Right ventricle myocardium inferior (tissue), 1 donor: ENCODE measurements around the gene GARIN5B. TPM values are rescaled to one million over a fixed set of nuclear protein-coding genes. Genes with fewer than 3 reads are reported as not detected.
"Not testable (repeated sequence)": the region's sequence is repeated elsewhere in the genome, so short reads cannot be mapped to it uniquely, and the experiment has no call there.

Experiments
- ATAC-seq: fragments of 200-7000 bp; cut with Tn5 transposase; one replicate; pipeline ENCODE4 v1.9.1; 2020; ENCODE audit warnings: mild to moderate bottlenecking, moderate library complexity
- DNase-seq: peaks from one replicate; pipeline ENCODE4 v3.0.0; 2021; ENCODE audit errors: missing footprints
- intact Hi-C: fragments of 100-400 bp; cut with DNase I; formaldehyde crosslinking; loops from one replicate; pipeline ENCODE4 v1.11.0; 2022
- total RNA-seq: library from RNA; stranded (reverse); fragmentation: NEBNext Ultra II Directional; extraction: Animal tissue kit (Norgen Biotek cat#: 25700); gene quantifications from one replicate; pipeline ENCODE4 v1.2.1, GENCODE V29; 2021
- donor health status: DM: no; HTN: yes; CAD: no; lungs with severe emphysema.

GARIN5B gene
- total RNA-seq, 1 donor from 2014 or later = not detected

DNA sequence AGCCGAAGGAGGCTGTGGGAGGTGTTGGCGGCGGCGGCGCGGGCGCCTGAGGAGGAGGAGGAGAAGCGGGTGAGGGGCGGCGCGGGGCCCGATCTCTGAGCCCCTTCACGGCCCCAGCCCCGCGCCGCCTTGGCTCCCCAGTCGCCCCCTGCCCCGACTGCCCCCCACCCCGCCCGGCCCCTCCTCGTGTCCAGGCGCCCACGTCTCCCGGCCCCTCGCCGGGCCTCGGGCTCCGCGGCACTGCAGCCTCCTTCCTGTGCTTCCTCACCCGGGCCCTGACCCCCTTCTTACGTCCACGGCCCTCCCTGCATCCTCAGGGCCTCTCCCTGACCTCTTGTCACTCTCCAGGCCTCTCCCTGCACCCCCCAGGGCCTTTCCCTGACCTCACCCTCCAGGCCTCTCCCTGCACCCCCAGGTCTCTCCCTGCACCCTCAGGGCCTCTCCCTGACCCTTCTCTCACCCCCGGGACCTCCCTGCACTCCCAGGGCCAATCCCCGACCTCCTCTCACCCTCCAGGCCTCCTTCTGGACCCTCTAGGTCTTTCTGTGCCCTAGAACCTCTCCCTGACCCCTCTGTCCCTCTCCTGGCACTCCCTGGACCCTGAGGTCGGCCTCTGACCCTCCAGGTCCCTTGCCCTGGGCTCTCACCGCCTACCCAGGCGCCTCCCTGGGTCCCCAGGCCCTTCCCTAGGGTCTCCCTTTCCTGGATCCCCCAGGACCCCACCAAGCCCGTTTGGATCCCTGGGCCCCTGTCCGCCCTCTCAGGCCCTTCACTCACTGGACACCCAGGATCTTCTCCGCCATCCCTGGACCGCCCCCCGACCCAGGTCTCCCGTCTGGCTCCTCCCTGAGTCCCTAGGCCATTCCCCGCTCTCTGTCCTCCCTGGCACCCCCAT lies 22.9 kb downstream of the GARIN5B start:
- no peak for DNase-seq
- ATAC-seq = no peak

DNA sequence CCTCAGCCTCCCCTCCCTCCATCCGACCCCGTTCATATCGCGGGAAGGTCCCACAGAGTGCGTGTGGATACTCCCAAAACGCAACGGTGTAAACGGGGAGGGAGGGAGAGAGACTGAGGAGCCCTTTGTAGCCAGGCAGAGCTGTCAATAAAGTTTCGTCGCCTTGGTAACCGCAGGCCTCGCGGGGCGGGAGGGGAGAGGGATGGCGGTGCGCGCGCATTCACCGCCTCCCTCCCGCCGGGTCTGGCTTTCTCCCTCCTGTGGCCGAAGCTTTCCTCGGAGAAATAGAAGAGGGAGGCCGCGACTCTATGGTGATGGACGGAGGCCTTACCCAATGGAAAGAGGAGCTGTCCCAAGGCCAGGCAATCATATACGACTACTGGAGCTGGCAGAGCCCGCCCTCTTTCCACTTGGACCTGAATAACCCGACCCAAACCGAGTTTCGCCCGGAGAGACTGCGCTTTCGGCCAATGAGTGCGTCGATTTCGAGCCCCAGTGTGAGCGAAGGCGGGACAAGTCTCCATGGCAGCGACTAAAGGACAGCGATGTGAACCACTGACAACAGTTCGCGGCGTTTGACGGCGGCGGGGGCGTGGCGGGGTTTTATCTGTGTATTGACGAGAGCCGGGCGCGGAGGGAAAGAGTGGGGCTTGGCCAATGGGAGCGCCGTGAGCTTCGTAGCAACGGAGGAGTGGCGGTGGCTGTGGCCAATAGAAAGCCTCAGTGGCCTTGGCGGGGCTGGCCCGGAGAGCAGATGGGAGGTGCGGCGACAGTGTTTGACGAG lies 23.8 kb downstream of the GARIN5B start, which contains the start of gene KMT5C:
Gene KMT5C (plus strand): TSS at position 772 of the 784 bp plus-strand sequence. CDS start 2,061 bp downstream, outside the sequence.
- peak; percentile 95 for ATAC-seq
- DNase-seq = peak; percentile 100
- intact Hi-C loops = loop anchor here (1.0 kb wide), 1 partner anchor 46 kb away; the partner anchor contains the start of gene RPL28

More for the DNA sequence above, 22.9 kb downstream of the GARIN5B start:
- intact Hi-C loops = loop anchor here (1.0 to 5.0 kb wide), 2 partner anchors 38 to 45 kb away; partner anchors contain the start of gene RPL28

DNA sequence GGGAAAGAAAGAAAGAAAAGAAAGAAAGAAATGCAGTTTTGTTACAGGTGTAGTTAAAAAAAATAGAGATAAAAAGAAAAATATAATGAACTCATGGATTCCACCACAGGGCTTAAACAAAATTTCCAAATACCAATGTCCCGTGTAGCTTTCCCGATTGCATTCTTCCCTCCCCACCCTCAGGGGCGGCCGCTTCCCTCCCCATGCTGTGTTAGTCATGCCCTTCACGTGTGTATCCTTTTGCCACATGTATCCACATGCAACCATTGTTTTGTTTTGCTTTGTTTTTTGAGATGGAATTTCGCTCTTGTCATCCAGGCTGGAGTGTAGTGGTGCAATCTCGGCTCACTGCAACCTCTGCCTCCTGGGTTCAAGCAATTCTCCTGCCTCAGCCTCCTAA lies 27.0 kb downstream of the GARIN5B start:
- intact Hi-C loops = no loop called here
- ATAC-seq = no peak
- no peak for DNase-seq

DNA sequence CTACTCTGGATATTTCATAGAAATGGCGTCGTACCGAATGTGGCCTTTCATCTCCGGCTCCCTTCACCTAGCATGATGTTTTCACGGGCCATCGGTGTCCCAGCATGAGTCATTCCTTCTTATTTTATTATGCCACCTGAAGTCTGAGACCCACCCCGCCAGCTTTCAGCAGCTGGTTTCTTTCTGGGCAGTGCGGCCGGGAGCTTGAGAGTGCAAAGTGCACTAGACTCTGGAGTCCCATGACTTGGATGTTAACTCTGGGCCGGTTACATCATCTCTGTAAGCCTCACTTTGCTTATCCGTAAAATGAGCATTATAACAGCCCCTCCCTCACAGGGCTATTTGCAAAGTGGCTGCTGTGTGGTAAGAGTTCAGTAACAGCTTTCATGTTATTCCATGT lies 29.2 kb downstream of the GARIN5B start:
- intact Hi-C loops = no loop called here

DNA sequence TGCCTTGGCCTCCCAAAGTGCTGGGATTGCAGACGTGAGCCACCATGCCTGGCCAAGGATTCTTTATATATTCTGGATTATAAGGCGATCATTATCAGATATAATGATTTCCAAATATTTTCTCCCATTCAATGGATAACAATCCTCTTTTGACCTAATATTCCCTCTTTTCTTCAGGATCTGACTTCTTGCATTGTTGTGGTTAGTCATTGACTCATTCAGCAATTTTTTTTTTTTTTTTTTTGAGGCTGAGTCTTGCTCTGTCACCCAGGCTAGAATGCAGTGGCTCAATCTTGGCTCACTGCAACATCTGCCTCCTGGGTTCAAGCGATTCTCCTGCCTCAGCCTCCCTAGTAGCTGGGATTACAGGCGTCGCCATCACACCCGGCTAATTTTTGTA lies 33.3 kb downstream of the GARIN5B start:
- ATAC-seq, DNase-seq, intact Hi-C loops: not testable (repeated sequence)

More for the DNA sequence above, 29.2 kb downstream of the GARIN5B start:
- no peak for ATAC-seq
- no peak for DNase-seq

DNA sequence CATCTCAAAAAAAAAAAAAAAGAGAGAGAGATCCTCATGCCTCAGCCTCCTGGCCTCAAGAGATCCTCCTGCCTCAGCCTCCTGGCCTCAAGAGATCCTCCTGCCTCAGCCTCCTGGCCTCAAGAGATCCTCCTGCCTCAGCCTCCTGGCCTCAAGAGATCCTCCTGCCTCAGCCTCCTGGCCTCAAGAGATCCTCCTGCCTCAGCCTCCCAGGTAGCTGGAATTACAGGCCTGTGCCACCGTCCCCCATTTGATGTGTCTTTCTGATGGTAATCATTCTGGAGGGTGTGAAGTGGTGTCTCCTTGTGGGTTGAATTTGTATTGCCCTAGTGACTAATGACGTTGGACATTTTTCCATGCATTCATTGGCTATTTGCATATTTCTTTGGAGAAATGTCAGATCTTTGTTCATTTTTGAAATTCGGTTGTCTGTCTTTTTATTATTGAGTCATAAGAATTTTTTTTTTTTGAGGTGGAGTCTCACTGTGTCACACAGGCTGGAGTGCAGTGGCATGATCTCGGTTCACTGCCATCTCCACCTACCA lies 34.2 kb downstream of the GARIN5B start:
- intact Hi-C loops, DNase-seq, ATAC-seq: not testable (repeated sequence)

DNA sequence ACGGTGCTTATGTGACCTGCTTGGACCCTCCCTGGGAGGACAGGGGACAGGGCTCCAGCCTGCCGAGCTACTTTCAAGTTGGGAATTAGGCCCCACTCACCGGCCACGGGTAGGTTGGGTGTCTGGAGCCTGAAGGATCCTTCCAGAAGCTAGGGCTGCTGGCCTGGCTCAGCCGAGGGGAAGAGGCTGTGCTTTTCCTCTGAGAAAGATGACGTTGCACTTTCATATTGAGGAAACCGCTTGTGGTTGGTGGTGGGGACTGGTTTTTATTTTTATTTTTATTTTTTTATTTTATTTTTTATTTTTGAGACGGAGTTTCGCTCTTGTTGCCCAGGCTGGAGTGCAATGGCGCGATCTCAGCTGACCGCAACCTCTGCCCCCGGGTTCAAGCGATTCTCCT lies 37.9 kb downstream of the GARIN5B start, which contains the start of gene TMEM150B:
Gene TMEM150B (minus strand): TSS at position 170 of the 400 bp plus-strand sequence. CDS start 4,305 bp downstream, outside the sequence.
- intact Hi-C loops = no loop called here
- no peak for DNase-seq
- ATAC-seq = peak; percentile 35

DNA sequence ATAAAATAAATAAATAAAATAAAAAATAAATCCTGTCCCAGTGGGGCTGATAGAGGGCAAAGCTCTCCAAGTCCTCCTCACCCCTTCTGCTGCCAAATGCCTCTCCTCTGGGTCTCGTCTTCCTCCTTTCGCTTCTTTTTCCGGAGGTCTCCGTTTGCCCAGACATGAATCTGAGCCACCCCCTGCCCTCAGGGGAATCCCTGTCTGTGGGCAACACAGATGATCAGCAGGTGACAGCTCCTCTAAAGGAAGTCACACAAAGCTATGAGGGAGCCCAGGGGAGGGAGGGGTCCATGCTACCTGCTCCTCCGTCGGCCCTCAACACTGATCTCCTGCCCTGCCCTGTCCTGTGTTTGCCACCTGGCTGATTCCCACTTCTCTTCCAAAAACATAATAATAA lies 38.4 kb downstream of the GARIN5B start:
- ATAC-seq = no peak
- intact Hi-C loops = no loop called here
- DNase-seq = no peak

DNA sequence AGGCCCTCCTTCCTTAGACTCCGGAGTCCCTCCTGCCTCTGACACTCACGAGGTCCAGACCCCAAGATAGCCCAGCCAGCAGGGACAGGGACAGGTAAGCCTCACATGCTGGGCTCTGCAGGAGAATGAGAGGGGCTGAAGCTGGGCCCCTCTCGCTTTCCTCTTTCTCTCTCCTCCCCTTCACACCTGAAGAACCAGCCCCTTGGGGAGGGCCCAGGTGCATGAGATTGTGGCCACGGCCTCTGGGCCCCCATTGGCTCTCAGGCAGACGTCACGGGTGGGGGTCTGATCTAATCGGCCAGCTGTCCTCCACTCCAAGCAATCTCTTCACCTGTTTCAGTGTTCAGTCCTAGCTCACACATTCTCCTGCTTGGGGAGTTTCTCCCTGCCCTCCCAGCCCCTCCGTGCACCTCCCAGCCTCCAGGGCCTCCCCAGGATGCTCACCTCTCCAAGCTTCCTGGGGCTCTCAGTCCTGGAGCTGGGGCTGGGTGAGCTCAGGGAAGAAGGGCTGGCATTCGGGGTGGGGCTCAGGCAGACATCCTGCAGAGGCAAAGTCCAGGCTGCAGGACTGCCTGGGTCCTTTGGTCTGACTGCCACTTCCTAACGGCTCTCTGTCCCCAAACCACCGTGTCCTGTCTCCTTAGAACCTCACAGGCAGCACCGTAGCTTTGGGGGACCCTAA lies 40.7 kb downstream of the GARIN5B start:
- ATAC-seq (no peak), DNase-seq (no peak)
- intact Hi-C loops = no loop called here

DNA sequence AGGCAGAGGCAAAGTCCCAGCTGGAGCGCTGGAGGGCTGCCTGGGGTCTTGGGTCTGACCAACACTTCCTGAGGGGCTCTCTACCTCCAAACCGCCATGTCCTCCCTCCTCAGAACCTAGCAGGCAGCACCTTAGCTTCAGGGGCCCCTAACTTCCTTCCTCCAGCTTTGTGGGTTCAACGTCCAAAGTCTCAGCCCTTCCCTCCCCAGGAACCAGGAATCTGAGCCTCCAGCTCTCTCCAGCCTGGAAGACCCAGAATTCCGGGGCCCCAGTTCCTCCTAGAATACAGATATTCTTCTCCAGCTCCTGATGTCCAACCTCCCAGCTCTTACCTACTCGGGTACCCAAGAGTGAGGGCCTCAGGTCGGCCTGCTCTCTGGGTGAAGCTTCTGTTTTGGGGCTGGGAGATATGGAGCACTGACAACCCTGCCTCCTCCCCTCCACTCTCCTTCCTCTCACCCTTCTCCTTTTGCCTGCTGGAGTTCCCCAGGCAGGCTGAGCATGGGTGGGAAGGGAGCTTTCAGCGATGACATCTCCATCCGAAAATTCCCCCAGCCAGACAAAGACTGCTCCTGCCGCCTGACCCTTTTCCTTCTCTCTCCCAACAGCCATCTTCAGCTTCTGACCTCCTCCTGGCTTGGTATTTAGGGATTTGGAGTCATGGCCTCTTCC lies 41.5 kb downstream of the GARIN5B start:
- ATAC-seq (no peak), DNase-seq (no peak)
- intact Hi-C loops = no loop called here

DNA sequence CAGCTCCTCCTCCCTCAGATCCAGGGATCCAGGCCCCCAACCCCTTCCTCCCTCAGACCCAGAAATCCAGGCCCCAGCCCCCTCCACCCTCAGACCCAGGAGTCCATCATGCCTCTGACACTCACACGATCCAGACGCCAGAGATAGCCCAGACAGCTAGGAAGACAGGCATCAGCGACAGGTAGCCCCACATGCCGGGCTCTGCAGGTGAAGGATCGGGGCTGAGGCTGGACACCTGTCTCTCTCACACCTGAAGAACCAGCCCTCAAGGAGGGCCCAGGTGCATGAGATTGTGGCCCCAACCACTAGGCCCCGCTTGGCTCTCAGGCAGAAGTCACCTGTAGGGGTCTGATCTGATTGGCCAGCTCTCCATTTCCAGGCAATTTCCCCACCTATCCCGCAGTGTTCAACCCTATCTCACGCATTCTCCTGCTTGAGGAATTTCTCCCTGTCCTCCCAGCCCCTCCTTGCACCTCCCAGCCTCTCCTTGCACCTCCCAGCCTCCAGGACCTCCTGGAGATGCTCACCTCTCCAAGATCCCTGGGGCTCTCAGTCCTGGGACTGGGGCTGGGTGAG lies 42.1 kb downstream of the GARIN5B start:
- intact Hi-C loops = no loop called here
- ATAC-seq (no peak), DNase-seq (no peak)

DNA sequence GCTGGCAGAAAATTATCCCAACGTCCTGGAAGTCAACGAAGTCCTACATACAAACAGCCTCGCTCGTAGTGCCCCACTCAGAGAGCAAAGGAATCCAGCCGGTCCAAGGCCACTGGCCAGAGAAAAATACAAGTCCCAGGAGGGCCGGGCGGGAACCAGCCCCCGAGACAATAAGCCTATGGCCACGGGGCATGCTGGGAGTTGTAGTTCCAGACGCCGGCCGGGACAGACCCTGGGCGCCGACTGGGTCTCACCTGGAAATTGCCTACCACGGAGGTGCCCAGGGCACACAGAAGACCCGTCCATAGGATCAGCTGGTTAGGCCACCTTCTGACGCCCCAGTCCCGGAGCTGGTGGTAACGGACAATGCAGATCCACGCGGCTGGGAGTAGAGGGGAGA lies 43.3 kb downstream of the GARIN5B start:
- DNase-seq (no peak), ATAC-seq (no peak)
- intact Hi-C loops = no loop called here

DNA sequence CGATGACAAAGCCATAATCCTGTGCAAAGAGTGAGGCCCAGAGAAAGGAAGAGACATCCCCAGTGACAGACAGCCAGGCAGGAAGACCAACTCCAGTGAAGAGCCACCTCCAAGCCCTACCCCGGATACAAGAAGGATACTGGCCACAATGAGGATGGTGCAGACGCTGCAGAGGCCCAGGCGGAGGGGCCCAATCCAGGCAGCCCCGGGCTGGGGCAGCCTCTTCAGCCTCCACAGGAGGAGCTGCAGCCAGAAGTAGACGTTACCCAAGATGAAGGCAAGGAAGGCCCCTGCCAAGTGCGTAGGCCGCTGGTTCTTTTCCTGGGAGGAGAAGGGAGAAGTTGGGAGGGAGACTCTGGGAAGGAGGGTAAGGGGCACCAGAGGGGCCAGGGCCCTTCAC lies 46.4 kb downstream of the GARIN5B start:
- no peak for DNase-seq
- intact Hi-C loops = no loop called here
- ATAC-seq = no peak

DNA sequence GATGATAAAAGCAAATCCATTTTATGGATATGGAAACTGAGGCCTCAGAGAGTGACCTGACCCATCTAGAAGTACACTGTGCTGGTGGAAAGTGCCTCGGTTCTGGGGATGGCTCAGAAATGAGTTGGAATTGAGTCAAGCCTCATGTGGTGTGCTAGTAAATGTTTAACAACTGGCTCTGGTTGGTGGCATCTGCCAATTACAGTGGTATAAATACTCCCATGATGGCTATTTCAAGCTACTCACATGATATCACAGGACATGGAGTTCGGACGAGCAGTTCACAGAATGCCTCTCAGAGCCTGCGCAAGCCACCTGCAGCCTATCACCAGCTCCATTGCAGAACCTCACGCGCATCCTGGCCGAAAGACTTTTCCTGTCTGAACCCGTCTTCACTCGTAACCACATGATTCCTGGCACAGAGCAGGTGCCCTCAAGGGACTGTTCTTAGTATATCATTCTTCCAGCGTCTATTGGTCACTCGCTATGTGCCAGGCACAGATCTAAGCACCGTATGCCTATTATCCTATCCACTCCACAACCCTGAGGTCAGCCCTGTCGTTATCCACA lies 47.0 kb downstream of the GARIN5B start:
- DNase-seq = no peak
- intact Hi-C loops = no loop called here
- ATAC-seq = no peak

DNA sequence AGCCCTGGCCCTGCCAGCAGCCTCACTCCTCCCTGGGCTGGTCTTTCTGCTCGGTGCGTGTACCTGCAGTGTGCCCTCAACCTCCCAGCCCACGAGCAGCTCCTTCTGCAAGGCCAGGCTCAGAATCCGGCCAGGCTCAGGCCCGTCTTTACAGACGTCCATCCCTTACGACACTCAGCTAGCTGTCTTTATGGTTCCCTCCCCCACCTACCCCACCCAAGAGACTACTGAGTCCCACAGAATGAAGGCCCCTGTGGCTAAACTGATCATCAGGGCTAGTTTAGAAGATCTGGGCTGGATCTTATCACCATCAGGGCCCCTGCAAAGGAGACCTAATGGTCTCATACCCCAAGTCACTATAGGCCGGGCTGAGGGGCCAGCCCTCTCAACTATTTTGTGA lies 48.7 kb downstream of the GARIN5B start:
- DNase-seq = no peak
- intact Hi-C loops = no loop called here
- no peak for ATAC-seq

DNA sequence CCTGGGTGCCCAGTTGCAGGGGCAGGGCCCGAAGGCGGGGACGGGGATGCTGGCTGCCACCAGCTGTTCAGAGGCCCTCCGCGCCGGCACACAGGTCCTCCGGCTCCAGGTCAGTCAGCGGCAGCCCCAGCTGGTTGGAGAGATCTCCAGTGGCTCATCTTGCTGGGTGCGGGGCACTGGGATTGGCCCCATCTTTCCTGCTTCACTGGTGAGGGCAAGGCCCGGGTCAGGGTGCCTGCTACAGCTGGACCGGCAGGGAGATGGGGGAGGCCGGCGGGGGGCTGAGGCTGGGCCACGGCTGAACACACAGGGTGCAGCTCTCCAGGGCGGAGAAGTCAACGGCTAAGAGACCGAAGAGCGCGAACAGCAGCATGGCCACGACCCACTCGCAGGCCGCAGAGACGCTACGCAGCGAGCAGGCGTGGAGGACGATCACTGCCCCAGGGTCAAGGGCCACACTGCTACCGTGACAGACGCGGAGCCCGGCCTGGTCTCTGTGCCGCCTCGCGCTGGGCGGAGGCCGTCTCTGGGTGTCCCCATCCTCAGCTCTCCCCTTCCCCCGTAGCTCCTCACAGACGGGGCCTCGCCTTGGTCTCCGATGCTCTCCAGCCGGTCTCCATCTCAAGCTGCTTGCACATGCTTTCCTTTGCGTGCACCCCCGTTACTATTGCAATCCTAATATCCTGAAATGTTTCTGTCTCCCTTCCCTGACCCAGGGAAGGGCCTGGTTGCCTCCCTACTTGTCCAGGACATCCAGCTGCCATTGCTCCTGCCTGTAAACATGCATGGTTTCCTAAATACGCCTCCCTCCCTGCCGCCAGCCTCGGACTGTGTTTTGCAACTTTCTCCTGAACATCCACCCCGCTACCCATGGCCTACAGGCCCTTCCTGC lies 50.2 kb downstream of the GARIN5B start:
- intact Hi-C loops = no loop called here
- ATAC-seq (no peak), DNase-seq (no peak)
